IMR-90 (cell line): ENCODE data around the gene CMTR1. TPM values are rescaled to one million over a fixed set of nuclear protein-coding genes. Genes with fewer than 3 reads are reported as not detected.

Experiments used
- ATAC-seq: fragments of 200-7000 bp; cut with Tn5 transposase; 2 replicates; pipeline ENCODE4 v1.9.1; 2020; ENCODE audit warnings: low read depth, mild to moderate bottlenecking, moderate library complexity
- BruUV-seq: library from RNA; stranded (reverse); fragments of 400-500 nt; replicated peaks from 2 replicates; lab custom pipeline; 2021; lab: Mats Ljungman, UMichigan
- CTCF ChIA-PET: fragments of 300-600 bp; formaldehyde crosslinking; extraction: SDS; loops from one replicate; lab custom pipeline; 2021; ENCODE audit warnings: antibody characterized with exemption; lab: Yijun Ruan, JAX
- POLR2A ChIA-PET: fragments of 300-600 bp; sonication (Branson Sonifier 250); formaldehyde crosslinking; loops from one replicate; lab custom pipeline; 2022; ENCODE audit warnings: antibody characterized with exemption; ENCODE audit not compliant: unreplicated experiment; lab: Charles Lee
- DNase-seq: peaks from one replicate; pipeline ENCODE4 v3.0.0; 2013
- H2AFZ ChIP-seq: replicated peaks from 2 replicates; pipeline ENCODE3; 2013; ENCODE audit warnings: low read length, mild to moderate bottlenecking; ENCODE audit not compliant: poor library complexity
- H2AK5ac ChIP-seq: 2 replicates; pipeline ENCODE4 v1.6.1; 2013; ENCODE audit warnings: low read depth, low read length, inconsistent platforms
- H2AK9ac ChIP-seq: replicated peaks from 2 replicates; pipeline ENCODE3; 2013; ENCODE audit warnings: mild to moderate bottlenecking, low read depth, low read length, moderate library complexity; ENCODE audit not compliant: poor library complexity
- H2BK120ac ChIP-seq: 2 replicates; pipeline ENCODE4 v1.6.1; 2013; ENCODE audit warnings: low read depth, low read length, inconsistent platforms
- H2BK15ac ChIP-seq: 3 replicates; pipeline ENCODE4 v1.6.1; 2013; ENCODE audit warnings: low read depth, low read length, inconsistent platforms
- H2BK20ac ChIP-seq: 2 replicates; pipeline ENCODE4 v1.6.1; 2013; ENCODE audit warnings: low read depth, mild to moderate bottlenecking, inconsistent platforms, low read length, moderate library complexity
- H2BK5ac ChIP-seq: 2 replicates; pipeline ENCODE4 v1.6.1; 2013; ENCODE audit warnings: mild to moderate bottlenecking, low read depth, low read length, inconsistent platforms; ENCODE audit not compliant: poor library complexity, severe bottlenecking
- H3K14ac ChIP-seq: replicated peaks from 2 replicates; pipeline ENCODE4 v1.6.1; 2013; ENCODE audit warnings: low read depth, low read length, inconsistent platforms
- H3K18ac ChIP-seq: 2 replicates; pipeline ENCODE4 v1.6.1; 2013; ENCODE audit warnings: low read depth, low read length, control low read depth
- H3K23ac ChIP-seq: 2 replicates; pipeline ENCODE4 v1.6.1; 2013; ENCODE audit warnings: low read depth, low read length, inconsistent platforms
- H3K27ac ChIP-seq: 2 replicates; pipeline ENCODE4 v1.5.1; 2013; ENCODE audit warnings: mild to moderate bottlenecking, control low read depth, low read length; ENCODE audit not compliant: insufficient read depth
- H3K27me3 ChIP-seq: 2 replicates; pipeline ENCODE4 v1.6.1; 2013; ENCODE audit warnings: low read length; ENCODE audit not compliant: control insufficient read depth, insufficient read depth
- H3K36me3 ChIP-seq: 2 replicates; pipeline ENCODE4 v1.6.1; 2013; ENCODE audit warnings: low read length, mixed read lengths; ENCODE audit not compliant: control insufficient read depth, insufficient read depth
- H3K4ac ChIP-seq: 2 replicates; pipeline ENCODE4 v1.6.1; 2013; ENCODE audit warnings: low read depth, low read length, inconsistent platforms
- H3K4me1 ChIP-seq: 2 replicates; pipeline ENCODE4 v1.6.1; 2013; ENCODE audit warnings: low read length, mixed read lengths; ENCODE audit not compliant: control insufficient read depth, insufficient read depth
- H3K4me2 ChIP-seq: 2 replicates; pipeline ENCODE4 v1.6.1; 2013; ENCODE audit warnings: low read depth, mild to moderate bottlenecking, control low read depth, low read length, moderate library complexity
- H3K4me3 ChIP-seq: 2 replicates; pipeline ENCODE4 v1.5.1; 2013; ENCODE audit warnings: low read depth, mild to moderate bottlenecking, control low read depth, low read length, moderate library complexity; ENCODE audit not compliant: insufficient read depth
- H3K56ac ChIP-seq: 2 replicates; pipeline ENCODE4 v1.6.1; 2013; ENCODE audit warnings: low read length, inconsistent platforms; ENCODE audit not compliant: insufficient read depth; ENCODE audit errors: extremely low read depth
- H3K79me1 ChIP-seq, 2 experiments: 2 replicates each; pipeline ENCODE4 v1.6.1; 2013; ENCODE audit warnings: low read length in 2 of 2, inconsistent platforms in 1 of 2, low read depth in 1 of 2
- H3K9ac ChIP-seq: 2 replicates; pipeline ENCODE4 v1.6.1; 2013; ENCODE audit warnings: low read depth, low read length, control low read depth
- H3K9me1 ChIP-seq: 2 replicates; pipeline ENCODE4 v1.6.1; 2013; ENCODE audit warnings: low read length, inconsistent platforms; ENCODE audit not compliant: insufficient read depth
- H3K9me3 ChIP-seq: 2 replicates; pipeline ENCODE4 v1.6.1; 2013; ENCODE audit warnings: low read length; ENCODE audit not compliant: control insufficient read depth, insufficient read depth
- H4K20me1 ChIP-seq: 2 replicates; pipeline ENCODE4 v1.6.1; 2013; ENCODE audit warnings: low read length, inconsistent platforms; ENCODE audit not compliant: insufficient read depth
- H4K5ac ChIP-seq: 2 replicates; pipeline ENCODE4 v1.6.1; 2013; ENCODE audit warnings: mild to moderate bottlenecking, low read depth, low read length, control low read depth
- H4K8ac ChIP-seq, 2 experiments: 2 replicates each; pipeline ENCODE4 v1.6.1; 2013; ENCODE audit warnings: low read depth in 2 of 2, low read length in 2 of 2, control low read depth in 1 of 2, inconsistent platforms in 1 of 2
- H4K91ac ChIP-seq: 2 replicates; pipeline ENCODE4 v1.6.1; 2013; ENCODE audit warnings: low read depth, low read length, inconsistent platforms; ENCODE audit not compliant: insufficient read depth
- WGBS, 2 experiments: methylation state at CpG; one replicate each; pipeline versions ENCODE4 v1.1.5 to v1.1.7; 2013; ENCODE audit warnings: missing lambda C conversion rate in 2 of 2; ENCODE audit not compliant: insufficient read length in 1 of 2; ENCODE audit errors: extremely low coverage in 2 of 2; 5-methylcytosine and 5-hydroxymethylcytosine counted together
- dilution Hi-C: fragments of 300-500 bp; cut with HindIII; formaldehyde crosslinking; loops from one replicate; pipeline ENCODE4 v1.14.3; 2018; ENCODE audit warnings: low sequenced_read_pairs; ENCODE audit not compliant: unreplicated experiment
- in situ Hi-C: fragments of 300-500 bp; cut with MboI; formaldehyde crosslinking; loops from 3 replicates; pipeline ENCODE4 v1.14.3; 2019; ENCODE audit warnings: low sequenced_read_pairs, inconsistent platforms, mixed read lengths
- intact Hi-C: fragments of 100-400 bp; cut with micrococcal nuclease; formaldehyde crosslinking; loops from 2 replicates; pipeline ENCODE4 v1.10.0; 2022
- polyA plus RNA-seq, 3 experiments: library from polyadenylated mRNA; depleted of rRNA; stranded (reverse); fragments of >200 nt; gene quantifications; 2 replicates each; pipeline ENCODE4 v1.2.3, GENCODE V29; 2012; ENCODE audit warnings: low replicate concordance in 1 of 3
- total RNA-seq: library from RNA; depleted of rRNA; stranded (reverse); fragments of >200 nt; gene quantifications from 2 replicates; pipeline ENCODE4 v1.2.3, GENCODE V29; 2012
- TF ChIP-seq, protein P1 (sequence below): fragments of 150-350 bp; IDR thresholded peaks from 2 replicates; pipeline ENCODE4 v1.6.1; 2016; ENCODE audit warnings: low read depth, mild to moderate bottlenecking, low read length, moderate library complexity, borderline replicate concordance
- TF ChIP-seq, protein P2 (sequence below): conservative IDR thresholded peaks from 2 replicates; pipeline ENCODE4 v1.5.1; 2012; ENCODE audit warnings: mild to moderate bottlenecking, low read depth, low read length, improper control_type of control experiment

The CMTR1 gene
- total and polyA plus RNA-seq, 2 of the 4 experiments (the other 2 are of a cell fraction) = 22.6 to 30.1 TPM

DNA sequence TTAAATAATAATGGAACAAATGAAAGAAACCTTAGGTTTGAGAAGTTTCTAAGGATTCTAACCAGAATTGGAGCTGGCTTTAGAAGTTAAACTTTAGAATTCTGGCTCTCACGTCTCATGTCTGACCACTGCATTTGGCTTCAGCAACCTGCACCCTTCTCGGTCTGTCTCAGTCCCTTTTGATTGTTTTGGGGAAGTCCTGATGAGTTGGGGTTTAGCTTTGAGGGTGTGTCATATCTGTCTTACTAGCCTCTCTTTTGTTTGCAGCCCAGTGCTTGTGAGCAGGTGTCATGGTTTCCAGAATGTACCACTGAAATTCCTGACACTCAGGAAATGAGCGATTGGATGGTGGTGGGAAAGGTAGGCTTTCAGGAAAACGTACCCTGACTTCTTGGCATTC, 17.0 kb downstream of the CMTR1 start:
- intact Hi-C loops = no loop called here
- H3K4ac ChIP-seq = no peak overlapping the region
- H3K56ac ChIP-seq = no peak overlapping the region
- no peaks in the 10 kb centered on the region for H4K20me1 ChIP-seq
- no peaks in the 10 kb centered on the region for H3K9me1 ChIP-seq
- H2BK20ac ChIP-seq = no peak overlapping the region
- H4K8ac ChIP-seq = no peak overlapping the region
- no peak overlapping the region for H3K14ac ChIP-seq
- ATAC-seq = no peak
- H2AK5ac ChIP-seq = no peak overlapping the region
- H3K18ac ChIP-seq = no peak overlapping the region
- TF ChIP-seq, protein P1, sequence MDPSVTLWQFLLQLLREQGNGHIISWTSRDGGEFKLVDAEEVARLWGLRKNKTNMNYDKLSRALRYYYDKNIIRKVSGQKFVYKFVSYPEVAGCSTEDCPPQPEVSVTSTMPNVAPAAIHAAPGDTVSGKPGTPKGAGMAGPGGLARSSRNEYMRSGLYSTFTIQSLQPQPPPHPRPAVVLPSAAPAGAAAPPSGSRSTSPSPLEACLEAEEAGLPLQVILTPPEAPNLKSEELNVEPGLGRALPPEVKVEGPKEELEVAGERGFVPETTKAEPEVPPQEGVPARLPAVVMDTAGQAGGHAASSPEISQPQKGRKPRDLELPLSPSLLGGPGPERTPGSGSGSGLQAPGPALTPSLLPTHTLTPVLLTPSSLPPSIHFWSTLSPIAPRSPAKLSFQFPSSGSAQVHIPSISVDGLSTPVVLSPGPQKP = no peak
- TF ChIP-seq, protein P2, sequence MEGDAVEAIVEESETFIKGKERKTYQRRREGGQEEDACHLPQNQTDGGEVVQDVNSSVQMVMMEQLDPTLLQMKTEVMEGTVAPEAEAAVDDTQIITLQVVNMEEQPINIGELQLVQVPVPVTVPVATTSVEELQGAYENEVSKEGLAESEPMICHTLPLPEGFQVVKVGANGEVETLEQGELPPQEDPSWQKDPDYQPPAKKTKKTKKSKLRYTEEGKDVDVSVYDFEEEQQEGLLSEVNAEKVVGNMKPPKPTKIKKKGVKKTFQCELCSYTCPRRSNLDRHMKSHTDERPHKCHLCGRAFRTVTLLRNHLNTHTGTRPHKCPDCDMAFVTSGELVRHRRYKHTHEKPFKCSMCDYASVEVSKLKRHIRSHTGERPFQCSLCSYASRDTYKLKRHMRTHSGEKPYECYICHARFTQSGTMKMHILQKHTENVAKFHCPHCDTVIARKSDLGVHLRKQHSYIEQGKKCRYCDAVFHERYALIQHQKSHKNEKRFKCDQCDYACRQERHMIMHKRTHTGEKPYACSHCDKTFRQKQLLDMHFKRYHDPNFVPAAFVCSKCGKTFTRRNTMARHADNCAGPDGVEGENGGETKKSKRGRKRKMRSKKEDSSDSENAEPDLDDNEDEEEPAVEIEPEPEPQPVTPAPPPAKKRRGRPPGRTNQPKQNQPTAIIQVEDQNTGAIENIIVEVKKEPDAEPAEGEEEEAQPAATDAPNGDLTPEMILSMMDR = no peak
- no peak overlapping the region for H3K9ac ChIP-seq
- H2AK9ac ChIP-seq = no peak overlapping the region
- H2AFZ ChIP-seq = no peak overlapping the region
- no peak overlapping the region for H2BK5ac ChIP-seq
- peaks cover 0 to 8% of the 10 kb centered on the region in 2 experiments; a peak in 1 of 4 replicates for H3K79me1 ChIP-seq
- no peak overlapping the region for H2BK15ac ChIP-seq
- H3K23ac ChIP-seq = no peak overlapping the region
- WGBS, 2 experiments = 90% methylated on average over 2 of the region's 4 CpGs; no CpG with 5 or more reads in 1 of the 2 experiments
- no peaks in the 10 kb centered on the region for H3K27me3 ChIP-seq
- no peak for DNase-seq
- no peak overlapping the region for H3K4me2 ChIP-seq
- H3K36me3 ChIP-seq = peaks cover 33% of the 10 kb centered on the region
- H3K4me1 ChIP-seq = no peaks in the 10 kb centered on the region
- H3K4me3 ChIP-seq = no peak overlapping the region
- no peak overlapping the region for H4K91ac ChIP-seq
- dilution Hi-C loops = no loop called here
- POLR2A ChIA-PET = interaction anchor here (0.6 kb wide), 1 partner anchor 60 kb away, joined by 3 read pairs; no protein-coding TSS in a partner anchor
- no peak overlapping the region for H4K5ac ChIP-seq
- no peaks in the 10 kb centered on the region for H3K9me3 ChIP-seq
- no peak overlapping the region for H3K27ac ChIP-seq
- CTCF ChIA-PET = interaction anchor here (0.9 kb wide), 1 partner anchor 13 kb away, joined by 3 read pairs; no protein-coding TSS in a partner anchor
- no peak overlapping the region for H2BK120ac ChIP-seq
- BruUV-seq = no TSS peak
- in situ Hi-C loops = no loop called here
